Endometrial microvascular endothelial cells (primary cell): ENCODE results near the gene MICA. TPM values are rescaled to one million over a fixed set of nuclear protein-coding genes. Genes with fewer than 3 reads are reported as not detected.
"Not testable (repeated sequence)": the region's sequence is repeated elsewhere in the genome, so short reads cannot be mapped to it uniquely, and the experiment has no call there.

Source experiments
- in situ Hi-C: cut with HindIII; loops from 2 replicates; pipeline ENCODE4 v1.10.0; 2017; ENCODE audit warnings: low sequenced_read_pairs, low pct_unique_long_range_greater_than_20kb; ENCODE audit errors: inconsistent ontology term
- total RNA-seq: library from RNA; depleted of rRNA; stranded (reverse); fragments of >200 nt; gene quantifications from one replicate; pipeline ENCODE4 v1.2.3, GENCODE V29; 2015; ENCODE audit errors: inconsistent ontology term

The MICA gene
- total RNA-seq, 1 donor from 2014 or later, result 68.9 TPM

DNA sequence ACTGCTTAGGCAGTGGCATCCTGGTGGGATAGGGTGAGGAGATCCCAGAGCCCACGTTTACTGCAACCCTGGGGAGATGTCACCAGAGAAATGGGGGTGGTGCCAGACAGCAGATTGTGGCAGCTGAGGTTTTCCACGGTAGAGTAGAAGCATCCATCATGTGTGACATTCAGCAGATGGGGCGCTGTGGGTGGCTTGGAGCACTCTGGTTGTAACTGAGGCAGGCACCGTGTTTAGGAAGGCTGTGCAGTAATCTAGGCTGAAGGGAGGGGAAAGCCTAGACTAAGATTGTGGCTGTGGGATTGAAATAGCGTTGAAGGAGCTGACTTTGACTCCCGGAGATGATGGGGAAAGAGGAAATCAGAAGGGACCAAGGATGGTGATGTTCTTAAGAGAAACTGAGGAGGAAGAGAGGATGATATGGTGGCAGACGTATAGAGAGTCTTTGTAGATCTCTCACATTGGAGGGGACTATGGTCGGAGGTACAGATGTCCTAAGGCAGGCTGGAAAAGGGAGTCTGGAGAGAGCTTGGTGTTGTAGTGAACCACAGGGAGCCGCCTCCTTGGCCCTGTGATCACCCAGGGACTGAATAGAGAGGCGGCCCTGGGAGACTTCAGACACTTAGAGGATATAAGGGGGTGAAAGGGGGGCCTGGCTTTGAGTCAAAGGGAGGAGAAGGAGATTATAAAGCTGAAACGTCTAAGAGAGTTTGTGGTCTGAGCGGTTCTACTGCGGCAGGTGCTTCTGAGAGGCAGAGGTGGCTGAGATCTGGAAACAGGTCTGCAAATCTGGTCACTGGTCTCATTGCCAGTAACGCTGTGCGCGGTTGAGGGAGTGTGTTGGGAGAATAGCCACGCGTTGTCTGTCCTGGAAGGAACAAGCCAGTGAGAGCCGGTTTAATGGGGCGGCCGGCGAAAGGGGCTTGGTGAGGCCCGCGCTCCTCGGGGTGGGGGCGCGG lies 792 bp upstream of the MICA start:
- in situ Hi-C loops, result no loop called here

- in situ Hi-C loops, result not testable (repeated sequence)
Observed at GRCh38 chr6:31404061-31404364, 618 bp downstream of the MICA start.

DNA sequence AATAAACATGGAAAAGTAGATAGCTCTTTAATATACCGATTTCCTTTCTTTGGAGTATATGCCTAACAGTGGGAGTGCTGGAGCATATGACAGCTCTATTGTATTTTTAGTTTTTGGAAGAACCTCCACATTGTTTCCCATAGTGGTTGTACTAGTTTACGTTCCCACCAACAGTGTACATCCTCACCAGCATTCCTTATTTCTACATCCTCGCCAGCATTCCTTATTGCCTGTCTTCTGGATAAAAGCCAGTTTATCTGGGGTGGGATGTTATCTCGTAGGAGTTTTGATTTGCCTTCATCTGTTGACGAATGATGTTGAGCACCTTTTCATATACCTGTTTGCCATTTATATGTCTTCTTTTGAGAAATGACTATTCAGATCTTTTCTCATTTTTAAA lies 2.6 kb downstream of the MICA start:
- in situ Hi-C loops, result no loop called here

DNA sequence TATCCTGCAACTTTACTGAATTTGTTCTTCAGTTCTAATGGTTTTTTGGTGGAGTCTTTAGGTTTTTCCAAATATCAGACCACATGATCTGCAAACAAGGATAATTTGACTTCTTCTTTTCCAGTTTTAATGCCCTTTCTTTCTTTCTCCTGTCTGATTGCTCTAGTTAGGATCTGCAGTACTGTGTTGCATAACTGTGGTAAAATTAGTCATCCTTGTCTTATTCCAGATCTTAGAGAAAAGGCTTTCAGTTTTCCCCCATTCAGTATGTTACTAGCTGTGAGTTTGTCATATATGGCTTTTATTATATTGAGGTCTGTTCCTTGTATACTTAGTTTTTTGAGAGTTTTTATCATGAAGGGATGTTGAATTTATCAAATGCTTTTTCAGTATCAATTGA lies 4.3 kb downstream of the MICA start:
- in situ Hi-C loops, result no loop called here

DNA sequence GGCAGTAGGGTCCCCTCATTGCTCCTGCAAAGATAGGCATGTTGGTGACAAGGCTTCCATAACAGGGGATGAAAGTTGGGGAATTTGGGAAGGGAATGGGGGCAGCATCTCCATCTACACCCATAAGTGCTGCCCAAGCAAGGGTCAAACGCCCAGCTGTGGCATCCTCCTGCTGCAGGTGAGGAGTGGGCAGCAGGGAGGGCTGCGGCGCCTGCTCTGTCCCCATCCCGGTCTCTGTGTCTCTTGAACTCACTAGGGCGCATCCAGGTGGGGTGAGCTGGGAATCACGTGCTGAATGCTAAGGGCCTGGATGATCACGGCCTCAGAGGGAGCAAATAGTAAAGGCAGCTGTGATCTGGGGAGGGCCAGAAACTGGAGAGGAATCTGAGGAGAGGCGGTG lies 9.1 kb downstream of the MICA start:
- in situ Hi-C loops, result no loop called here

DNA sequence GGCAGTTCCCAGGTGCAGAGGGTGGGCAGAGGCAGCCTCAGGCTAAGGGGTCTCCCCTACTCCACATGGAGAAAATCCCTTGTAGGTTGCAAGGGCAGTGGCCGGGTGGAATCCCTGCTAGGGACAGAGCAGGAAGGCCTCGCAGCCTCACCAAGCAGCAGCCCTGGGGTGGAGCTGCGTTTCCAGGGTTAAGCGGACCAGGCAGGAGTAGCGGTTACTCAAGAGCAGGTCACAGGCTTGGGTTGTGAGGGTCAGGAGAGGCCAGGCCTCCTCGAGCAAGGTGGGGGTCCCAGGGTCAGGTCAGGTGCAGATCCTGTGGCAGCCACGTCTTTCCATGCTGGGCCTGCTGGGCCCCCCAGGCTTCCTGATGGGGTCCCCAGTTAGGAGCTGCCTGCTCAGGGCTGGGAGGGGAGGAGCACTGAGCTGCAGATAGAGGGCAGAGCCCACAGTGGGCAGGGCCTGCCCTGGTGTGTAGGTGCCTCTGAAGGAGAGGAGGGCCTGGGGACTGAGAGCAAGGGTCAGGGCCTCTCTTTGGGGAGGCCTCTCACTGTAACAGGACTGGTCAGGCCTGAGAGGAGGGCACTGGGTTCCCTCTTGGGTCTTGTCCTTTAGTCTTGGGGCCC lies 10.9 kb downstream of the MICA start:
- in situ Hi-C loops, result not testable (repeated sequence)

GRCh38 chr6:31414771-31415265 lies 11.4 kb downstream of the MICA start:
- in situ Hi-C loops, result no loop called here

DNA sequence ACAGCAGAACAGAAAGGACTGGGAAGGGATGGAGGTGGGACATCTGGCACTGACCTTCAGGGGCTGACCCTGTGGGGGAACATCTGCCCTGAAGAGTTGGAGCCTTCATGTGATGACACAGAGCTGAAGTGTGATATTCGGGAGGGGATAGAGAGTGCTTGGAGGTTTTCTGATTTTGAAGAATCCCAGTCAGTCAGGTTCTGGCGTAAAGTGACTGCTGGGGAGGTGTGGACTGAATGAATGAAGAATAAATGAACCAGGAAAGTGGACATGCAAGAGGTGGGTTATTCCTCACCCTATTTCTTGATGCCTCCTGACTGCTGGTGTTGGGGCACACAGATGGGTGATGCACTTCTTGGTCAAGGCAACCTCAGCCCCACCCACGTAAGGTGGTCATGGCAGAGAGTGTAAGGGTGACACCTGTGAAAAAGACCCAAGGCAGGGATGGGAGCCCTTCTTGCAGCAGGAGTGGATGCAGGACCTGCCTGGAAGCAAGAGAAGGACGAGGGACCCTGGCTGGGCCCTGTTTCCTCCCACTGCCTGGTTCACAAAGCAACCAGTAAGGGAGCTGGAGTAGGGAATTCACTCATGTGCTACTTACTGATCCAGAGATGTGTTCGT lies 13.1 kb downstream of the MICA start:
- in situ Hi-C loops, result no loop called here

- in situ Hi-C loops, result no loop called here
Observed at GRCh38 chr6:31418251-31418650, 14.9 kb downstream of the MICA start.

- in situ Hi-C loops, result no loop called here
Observed at GRCh38 chr6:31419842-31420241, 16.4 kb downstream of the MICA start.

DNA sequence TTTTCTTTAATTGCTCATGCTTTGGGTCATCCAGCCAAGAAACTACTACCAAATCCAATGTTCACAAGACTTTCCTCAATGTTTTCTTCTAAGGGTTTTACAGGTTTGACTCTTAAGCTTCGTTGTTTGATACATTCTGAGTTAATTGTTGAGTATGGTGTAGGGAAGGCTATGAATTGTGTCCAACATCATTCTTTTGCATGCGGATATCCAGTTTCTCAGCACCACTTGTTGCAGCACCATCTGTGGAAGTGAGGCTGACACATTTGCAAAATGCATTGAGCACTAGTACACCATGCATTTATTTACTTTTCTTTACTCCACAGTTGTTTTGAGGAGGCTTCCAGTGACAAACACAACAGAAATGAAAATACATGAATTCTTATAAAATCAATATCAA lies 17.2 kb downstream of the MICA start:
- in situ Hi-C loops, result no loop called here

DNA sequence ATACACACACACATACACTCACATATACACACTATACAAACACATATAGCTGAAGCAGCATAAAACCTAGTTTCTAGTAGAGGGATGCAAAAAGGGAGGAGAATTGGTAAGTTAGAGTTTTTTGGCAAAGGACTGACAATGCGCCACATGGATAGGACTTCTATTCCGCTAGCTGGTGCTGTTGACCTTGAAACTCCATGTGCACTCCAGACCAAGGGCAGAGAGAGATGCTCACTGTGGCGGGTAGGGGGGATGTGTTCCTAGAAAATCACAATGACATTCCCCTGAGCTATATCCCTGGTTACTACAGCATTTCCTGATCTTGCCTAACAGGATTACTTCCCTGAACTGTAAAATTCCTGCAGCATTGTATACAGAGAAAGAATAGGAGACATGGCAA lies 19.2 kb downstream of the MICA start:
- in situ Hi-C loops, result no loop called here

DNA sequence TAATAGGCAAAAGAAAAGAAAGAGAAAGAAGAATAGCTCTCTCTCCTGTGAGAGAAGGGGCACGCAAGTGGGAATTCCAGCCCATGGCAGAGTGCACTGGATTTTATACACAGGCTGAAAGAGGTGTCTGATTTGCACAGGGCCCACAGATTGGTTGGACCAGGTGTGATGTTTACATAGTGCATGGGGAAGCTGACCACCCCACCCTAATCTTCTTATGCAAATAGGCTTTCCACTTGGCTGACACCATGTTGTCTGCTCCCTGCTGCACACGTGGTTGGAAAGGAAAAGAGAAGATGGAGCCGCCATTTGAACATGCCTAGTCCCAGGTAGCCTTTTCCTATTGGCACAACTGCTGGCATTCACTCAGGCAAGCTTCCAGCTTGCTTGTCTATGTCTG lies 20.2 kb downstream of the MICA start:
- in situ Hi-C loops, result no loop called here

GRCh38 chr6:31426395-31427354 lies 23.3 kb downstream of the MICA start:
- in situ Hi-C loops, result no loop called here

DNA sequence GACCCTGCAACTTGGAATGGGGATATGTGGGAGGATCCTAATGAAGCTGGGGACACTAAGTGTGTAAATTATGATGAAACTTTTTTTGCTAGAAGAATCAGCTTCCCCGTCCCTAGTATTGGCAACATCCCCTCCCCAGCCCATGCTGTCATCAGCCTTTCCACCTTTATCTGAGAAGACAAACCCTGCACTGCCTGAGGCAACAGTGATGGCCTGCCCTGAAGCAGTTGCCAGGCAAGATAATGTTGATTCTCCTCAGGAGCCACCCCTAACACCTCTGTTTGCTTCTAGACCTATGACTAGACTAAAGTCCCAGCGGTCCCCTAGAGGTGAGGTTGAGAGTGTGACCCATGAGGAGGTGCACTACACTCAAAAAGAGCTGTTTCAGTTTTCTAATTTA lies 27.1 kb downstream of the MICA start:
- in situ Hi-C loops, result no loop called here

GRCh38 chr6:31435051-31435450 lies 31.7 kb downstream of the MICA start:
- in situ Hi-C loops, result not testable (repeated sequence)

GRCh38 chr6:31438222-31438621 lies 34.8 kb downstream of the MICA start:
- in situ Hi-C loops, result no loop called here

- in situ Hi-C loops, result no loop called here
Observed at GRCh38 chr6:31438677-31439076, 35.3 kb downstream of the MICA start.
